ENCODE results near the gene MACROD2.
A peak's percentile ranks its signal among the peaks of the same experiment; 100 is the strongest.

MACROD2 gene

DNA sequence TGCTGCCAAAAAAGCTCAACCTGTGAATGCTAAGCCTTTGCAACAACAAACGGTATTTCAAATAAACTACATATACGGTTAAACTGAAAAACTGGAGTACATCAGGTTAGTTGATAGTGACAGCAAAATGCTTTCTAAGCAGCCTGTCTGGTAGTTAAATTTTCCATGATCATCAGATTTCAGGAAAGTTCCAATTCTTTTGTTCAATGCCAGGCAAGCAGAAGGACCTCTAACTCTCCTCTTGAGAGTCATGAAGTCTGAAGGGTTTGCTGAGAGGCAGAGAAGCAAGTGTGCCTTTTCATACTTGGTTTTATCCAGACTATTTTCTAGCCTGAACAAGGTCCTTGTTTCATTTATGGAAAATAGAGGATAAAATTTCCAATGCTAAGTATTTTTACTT lies 337.6 kb downstream of the MACROD2 start:
- TF ChIP-seq, protein P1, sequence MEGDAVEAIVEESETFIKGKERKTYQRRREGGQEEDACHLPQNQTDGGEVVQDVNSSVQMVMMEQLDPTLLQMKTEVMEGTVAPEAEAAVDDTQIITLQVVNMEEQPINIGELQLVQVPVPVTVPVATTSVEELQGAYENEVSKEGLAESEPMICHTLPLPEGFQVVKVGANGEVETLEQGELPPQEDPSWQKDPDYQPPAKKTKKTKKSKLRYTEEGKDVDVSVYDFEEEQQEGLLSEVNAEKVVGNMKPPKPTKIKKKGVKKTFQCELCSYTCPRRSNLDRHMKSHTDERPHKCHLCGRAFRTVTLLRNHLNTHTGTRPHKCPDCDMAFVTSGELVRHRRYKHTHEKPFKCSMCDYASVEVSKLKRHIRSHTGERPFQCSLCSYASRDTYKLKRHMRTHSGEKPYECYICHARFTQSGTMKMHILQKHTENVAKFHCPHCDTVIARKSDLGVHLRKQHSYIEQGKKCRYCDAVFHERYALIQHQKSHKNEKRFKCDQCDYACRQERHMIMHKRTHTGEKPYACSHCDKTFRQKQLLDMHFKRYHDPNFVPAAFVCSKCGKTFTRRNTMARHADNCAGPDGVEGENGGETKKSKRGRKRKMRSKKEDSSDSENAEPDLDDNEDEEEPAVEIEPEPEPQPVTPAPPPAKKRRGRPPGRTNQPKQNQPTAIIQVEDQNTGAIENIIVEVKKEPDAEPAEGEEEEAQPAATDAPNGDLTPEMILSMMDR (IDR thresholded peaks at IDR 0.05; ENCODE audit: insufficient read depth, missing control alignments) = no peak
- FAIRE-seq = no peak
- DNase-seq (ENCODE audit: insufficient read length, low spot score) = no peak

DNA sequence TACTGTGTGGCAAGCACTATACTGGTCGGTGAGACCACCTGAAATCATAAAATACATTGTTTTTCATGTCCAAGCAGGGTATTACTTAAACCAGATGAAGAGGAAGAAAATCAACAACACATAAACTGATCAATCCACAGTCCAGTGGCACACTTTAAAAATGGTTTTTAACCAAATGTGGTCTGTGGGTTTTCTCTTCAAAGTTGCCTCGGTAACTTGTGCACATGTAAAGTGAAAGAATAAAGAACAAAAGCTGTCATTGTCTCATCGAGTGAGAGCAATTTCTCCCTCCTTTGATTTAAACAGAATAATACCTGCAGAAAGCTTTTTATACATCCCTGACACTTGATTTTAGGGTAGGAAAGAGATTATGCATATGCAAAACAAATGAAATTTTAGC lies 338.4 kb downstream of the MACROD2 start:
- no peak for DNase-seq (ENCODE audit: insufficient read length, low spot score)
- FAIRE-seq = no peak
- TF ChIP-seq, protein P1 (IDR thresholded peaks at IDR 0.05; ENCODE audit: insufficient read depth, missing control alignments) = no peak

DNA sequence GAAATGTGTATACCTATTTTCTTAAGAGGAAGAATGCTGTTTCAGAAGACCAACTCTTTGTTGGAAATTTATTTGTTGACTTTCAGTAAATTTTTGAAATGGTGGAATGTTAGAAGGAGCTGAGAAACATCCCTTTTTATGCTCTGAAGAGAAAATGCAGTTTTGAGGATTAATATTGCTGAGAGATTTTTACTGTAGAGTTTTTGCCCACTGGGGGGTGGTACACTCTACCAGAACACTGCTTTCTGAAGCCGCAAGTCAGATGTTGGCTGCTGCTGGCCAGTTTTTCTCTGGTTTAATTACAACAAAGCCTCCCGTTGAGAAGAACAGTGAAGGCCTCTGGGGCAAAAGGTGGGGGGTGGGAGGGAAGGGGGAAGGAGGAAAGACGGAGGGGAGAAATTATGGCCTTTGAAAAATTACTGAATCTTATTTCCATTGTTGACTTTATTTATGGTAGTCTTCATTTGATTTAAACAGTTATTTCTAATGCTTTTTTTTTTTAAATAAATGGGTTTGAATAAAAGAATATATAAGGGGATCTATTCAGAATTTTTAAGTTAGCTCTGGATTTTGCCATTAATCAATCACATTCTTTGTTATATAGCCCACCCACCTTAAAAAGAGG lies 339.1 kb downstream of the MACROD2 start:
- DNase-seq (ENCODE audit: insufficient read length, low spot score) = no peak
- FAIRE-seq = no peak
- TF ChIP-seq, protein P1 (IDR thresholded peaks at IDR 0.05; ENCODE audit: insufficient read depth, missing control alignments) = peak; percentile 59

DNA sequence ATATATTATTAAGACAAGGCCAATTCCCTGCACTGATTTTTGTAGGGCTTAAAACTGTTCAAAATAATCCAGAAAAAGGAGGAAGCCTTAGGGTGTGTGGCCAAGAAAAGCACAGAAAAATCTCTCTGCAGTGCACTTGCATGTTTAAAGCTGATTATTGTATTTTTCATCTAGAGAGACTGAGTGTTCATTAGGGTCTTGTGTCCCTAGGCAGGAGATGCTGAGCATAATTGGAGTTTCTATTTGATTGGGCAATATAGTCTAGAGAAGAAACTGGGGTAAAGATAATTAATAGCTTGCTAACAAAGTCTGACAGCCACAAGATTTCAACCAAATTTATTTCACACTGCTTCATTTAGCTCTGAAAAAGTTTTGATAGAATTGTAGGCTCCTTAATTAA lies 339.7 kb downstream of the MACROD2 start:
- TF ChIP-seq, protein P1 (IDR thresholded peaks at IDR 0.05; ENCODE audit: insufficient read depth, missing control alignments) = no peak
- DNase-seq (ENCODE audit: insufficient read length, low spot score) = no peak

DNA sequence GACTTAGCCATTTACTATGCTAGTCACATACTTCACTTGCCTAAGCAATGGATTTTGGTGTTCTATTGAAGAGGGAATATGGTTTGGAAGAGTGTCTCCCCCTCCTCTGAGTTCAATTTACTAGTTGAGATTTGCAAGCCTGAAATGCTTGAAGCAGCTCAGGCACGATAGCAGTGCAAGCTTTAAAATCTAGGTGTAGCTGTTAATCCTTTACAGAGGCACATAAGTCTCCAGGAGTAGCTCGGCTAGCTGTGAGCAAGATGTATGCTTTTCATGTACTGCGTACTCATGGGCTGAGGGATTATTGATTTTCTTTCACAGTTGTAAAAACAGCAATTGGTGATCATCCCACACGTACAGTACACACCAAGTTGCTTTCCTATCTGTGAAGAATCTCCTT lies 341.4 kb downstream of the MACROD2 start:
- TF ChIP-seq, protein P1 (IDR thresholded peaks at IDR 0.05; ENCODE audit: insufficient read depth, missing control alignments) = peak; percentile 11
- FAIRE-seq = no peak
- DNase-seq (ENCODE audit: insufficient read length, low spot score) = no peak

More for the DNA sequence above, 339.7 kb downstream of the MACROD2 start:
- FAIRE-seq = no peak

DNA sequence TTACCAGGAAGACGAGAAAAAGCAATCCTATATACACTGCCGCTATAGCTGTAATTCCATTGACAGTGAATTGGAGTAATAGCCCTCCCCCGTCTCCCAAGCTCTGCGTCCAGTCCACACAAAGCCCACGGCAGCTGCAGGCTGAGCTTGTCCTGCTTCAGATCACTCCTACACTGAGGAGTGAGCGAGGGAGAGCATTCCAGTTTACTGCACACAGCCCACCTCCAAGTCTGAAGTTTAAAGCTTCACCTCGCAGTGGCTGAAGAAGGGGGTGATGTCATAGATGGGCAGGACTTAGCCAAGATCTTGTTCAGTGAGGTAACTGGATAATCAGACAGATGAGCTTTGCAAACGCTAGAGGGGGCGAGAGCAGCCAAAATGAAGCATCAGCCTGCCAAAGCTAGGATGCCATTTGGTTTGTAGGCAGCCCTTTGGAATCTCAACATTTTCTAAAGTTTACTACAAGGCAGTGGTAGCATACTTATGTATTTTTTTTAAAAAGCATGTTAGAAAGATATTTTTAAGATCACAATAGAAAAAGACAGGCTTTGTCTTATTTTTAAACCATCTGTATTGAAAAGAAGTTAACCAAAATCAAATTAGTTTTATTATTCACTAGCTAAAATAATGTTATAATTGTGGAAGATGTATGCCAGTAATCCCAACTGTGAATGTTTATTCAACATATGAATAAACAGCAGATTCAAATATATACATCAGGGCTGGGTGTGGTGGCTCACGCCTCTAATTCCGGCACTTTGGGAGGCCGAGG lies 342.3 kb downstream of the MACROD2 start, which contains the start of gene FLRT3:
Gene FLRT3, minus strand, starts transcription at position 213 of the 772 bp plus-strand sequence. CDS start 10,106 bp downstream, outside the sequence.
- no peak for DNase-seq (ENCODE audit: insufficient read length, low spot score)
- FAIRE-seq = peak; percentile 11
- TF ChIP-seq, protein P1 (IDR thresholded peaks at IDR 0.05; ENCODE audit: insufficient read depth, missing control alignments) = peak; percentile 91

DNA sequence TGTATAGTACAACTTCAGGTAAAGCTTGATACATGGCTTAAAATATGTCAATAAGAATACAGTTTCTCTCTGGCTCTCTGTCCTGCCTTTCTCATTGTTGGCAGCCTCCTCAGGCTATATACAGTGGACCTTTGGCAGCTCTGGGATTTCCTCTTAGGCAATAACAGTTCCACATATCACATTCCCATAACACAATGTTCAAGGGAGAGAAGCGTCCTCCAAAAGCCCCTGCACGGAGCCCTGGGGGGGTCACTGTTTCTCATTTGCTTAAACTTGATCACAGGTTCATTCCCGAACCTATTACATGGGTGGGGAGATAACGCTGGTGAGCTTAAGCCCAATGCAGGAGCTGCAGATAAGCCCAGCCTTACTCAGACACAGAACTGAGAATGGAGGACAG lies 346.5 kb downstream of the MACROD2 start:
- DNase-seq (ENCODE audit: insufficient read length, low spot score) = no peak
- FAIRE-seq = no peak
- TF ChIP-seq, protein P1 (IDR thresholded peaks at IDR 0.05; ENCODE audit: insufficient read depth, missing control alignments) = no peak

All from D721Med (cell line).